Dedifferentiated amniotic fluid mesenchymal stem cell (primary cell): ENCODE measurements around the gene GOLGA1.
"Not testable (repeated sequence)": the region's sequence is repeated elsewhere in the genome, so short reads cannot be mapped to it uniquely, and the experiment has no call there.

Source experiments
- DNase-seq: peaks from one replicate; pipeline ENCODE4 v3.0.0-alpha.2; 2016; ENCODE audit errors: extremely low spot score

Gene GOLGA1

GRCh38 chr9:124939944-124940343 is 939 bp downstream of the GOLGA1 start:
- no peak for DNase-seq

- DNase-seq, result no peak
Observed at GRCh38 chr9:124934290-124934689, 6.6 kb downstream of the GOLGA1 start.

GRCh38 chr9:124932333-124932732 is 8.6 kb downstream of the GOLGA1 start:
- no peak for DNase-seq

- no peak for DNase-seq
Observed at GRCh38 chr9:124929464-124929863, 11.4 kb downstream of the GOLGA1 start.

GRCh38 chr9:124928116-124928515 is 12.8 kb downstream of the GOLGA1 start:
- no peak for DNase-seq

DNA sequence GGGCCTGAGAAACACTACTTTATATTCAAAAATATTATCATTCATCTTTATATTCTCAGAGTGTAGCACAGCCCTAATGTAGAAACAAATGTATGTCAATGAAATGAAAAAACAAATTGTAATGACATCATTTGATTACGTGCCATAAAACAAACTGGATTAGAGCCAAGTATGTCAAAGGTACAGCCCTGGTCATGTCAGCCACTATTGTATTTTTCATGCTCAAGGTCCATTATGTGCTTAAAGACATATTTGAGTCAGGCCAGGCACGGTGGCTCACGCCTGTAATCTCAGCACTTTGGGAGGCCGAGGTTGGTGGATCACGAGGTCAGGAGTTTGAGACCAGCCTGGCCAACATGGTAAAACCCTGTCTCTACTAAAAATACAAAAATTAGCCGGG is 20.5 kb downstream of the GOLGA1 start:
- not testable (repeated sequence) for DNase-seq

GRCh38 chr9:124914753-124915405 is 26.0 kb downstream of the GOLGA1 start:
- no peak for DNase-seq

DNA sequence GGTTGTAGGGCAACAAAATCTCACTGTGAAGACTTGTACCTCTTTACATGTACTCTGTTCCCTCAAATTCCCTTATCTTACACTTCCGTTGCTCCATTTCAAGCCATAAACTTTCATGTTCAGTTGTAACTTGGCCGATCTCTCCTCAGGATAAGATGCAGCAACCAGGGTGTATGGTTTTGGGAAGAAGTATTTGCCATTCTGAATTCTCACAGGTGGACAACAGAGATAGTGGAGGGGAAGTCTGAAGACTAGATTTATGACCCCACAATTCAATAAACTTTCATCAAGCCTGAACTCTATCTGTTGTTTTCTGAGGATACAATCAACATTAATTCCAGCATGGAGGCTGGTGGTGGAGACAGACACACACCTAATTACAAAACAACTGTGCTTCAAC is 27.5 kb downstream of the GOLGA1 start:
- no peak for DNase-seq

DNA sequence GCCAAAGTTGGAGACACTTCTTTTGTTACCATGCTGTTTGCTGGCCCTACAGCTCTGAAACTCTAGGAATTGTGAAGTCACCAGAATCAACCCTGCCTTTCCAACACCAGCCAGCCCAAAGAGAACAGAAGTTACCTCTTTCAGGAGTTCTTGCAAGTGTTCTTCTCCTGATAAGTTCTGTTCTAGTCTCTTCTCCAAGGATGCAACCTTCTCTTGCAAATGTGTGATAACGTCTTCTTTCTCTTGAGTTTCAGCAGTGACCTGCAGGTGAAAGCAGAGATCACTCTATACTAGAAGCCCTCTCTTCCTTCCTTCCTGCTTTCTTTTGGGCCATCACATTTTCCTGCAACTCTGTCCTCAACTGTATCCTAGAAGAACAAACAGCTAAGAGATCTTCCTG is 29.1 kb downstream of the GOLGA1 start:
- no peak for DNase-seq

- no peak for DNase-seq
Observed at GRCh38 chr9:124908098-124908497, 32.8 kb downstream of the GOLGA1 start.

DNA sequence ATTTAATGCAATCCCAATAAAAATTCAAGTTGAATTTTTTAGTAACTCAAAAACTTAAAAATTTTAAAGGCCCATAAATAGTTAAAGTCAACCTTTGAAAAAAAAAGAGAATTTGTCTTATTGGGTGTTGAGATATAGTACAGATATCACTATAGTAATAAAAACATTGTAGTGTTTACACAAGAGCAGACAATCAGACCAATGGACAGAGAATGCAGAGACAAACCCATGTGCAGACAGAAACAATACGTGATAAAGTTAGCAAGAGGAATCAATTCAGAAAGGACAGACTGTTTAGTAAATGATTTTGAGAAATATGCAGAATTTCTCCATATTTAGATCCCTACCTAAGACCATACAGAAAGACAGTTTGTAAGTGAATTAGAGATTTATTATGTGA is 33.9 kb downstream of the GOLGA1 start:
- no peak for DNase-seq

DNA sequence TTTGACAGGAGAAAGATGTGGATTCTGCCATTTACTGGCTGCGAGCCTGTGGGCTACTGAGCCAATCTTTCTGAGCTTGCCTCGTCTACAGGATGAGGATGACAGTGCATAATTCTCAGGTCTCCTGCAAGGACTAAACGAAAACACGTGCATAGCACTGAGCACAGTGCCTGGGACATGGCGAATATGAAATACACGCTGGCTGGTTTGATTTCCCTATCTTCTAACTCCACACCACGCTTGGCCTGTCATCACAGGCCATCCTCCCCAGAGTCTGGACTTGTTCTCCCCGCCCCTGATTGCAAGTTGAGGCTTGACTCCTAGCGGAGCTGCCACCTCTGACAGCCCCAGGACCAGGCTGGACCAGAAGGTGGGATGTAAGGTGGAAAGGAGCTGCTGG is 41.0 kb downstream of the GOLGA1 start:
- DNase-seq, result no peak

- DNase-seq, result no peak
Observed at GRCh38 chr9:124897570-124898460, 43.1 kb downstream of the GOLGA1 start.

DNA sequence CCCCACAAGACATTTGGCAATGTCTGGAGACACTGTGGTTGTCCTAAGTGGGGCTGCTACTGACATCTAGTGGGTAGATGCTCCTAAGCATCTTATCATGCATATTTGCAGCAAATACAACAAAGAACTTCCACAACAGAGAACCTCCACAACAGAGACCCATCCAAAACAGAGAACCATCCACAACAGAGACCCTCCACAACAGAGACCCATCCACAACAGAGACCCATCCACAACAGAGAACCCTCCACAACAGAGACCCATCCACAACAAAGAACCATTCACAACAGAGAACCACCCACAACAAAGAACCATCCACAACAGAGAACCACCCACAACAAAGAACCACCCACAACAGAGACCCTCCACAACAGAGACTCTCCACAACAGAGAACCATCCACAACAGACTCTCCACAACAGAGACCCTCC is 46.1 kb downstream of the GOLGA1 start:
- no peak for DNase-seq

DNA sequence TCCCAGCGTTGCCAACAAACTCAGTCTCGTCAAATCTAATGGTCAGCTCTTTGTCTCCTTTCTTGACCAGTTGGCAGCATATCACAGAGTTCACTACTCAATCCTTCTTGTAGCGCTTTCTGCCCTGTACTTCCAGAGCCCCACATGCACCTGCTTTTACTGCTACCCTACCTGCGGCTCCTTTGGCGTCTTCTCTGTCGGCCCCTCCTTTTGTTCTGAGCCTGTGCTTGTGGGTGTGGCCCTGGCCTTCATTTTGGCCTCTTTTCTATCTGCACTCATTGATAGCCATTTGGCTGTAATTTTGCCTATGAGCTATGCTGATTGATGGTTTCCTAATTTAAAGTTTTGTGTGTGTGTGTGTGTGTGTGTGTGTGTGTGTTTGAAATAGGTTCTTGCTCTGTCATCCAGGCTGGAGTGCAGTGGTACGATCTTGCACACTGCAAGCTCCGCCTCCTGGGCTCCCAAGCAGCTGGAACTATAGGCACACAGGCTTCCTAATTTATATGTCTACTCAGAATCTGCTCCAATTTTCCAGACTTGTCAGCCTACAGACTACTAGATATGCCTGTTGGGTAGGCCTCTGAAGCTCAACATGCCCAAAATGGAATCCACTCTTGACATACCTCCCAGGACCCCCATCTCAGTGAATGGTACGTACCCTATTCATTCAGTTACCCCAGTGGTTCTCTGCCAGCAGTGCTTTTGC is 46.7 kb downstream of the GOLGA1 start:
- DNase-seq, result no peak

DNA sequence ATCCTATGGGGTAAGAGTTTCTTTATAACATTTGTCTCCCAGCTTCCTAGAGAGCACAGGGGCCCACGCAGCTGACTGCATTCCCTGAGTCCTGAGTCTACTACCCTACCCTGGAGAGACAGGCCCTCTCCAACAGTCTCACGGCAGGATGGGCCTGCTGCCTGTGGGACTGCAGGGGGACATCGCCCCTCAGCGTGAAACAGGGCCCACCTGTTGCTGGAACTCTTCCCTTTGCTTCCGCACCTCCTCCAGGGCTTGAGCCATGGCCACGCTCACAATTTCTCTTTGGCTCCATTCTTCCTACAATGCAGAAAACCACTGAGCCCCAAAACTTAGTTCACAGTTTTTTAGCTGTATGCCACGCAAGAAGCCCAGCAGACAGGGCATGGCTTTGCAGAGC is 50.7 kb downstream of the GOLGA1 start:
- DNase-seq, result no peak

- no peak for DNase-seq
Observed at GRCh38 chr9:124889006-124889405, 51.9 kb downstream of the GOLGA1 start.

GRCh38 chr9:124887832-124888231 is 53.1 kb downstream of the GOLGA1 start:
- no peak for DNase-seq

- no peak for DNase-seq
Observed at GRCh38 chr9:124886866-124887492, 53.9 kb downstream of the GOLGA1 start.

- no peak for DNase-seq
Observed at GRCh38 chr9:124886461-124886860, 54.4 kb downstream of the GOLGA1 start.

- no peak for DNase-seq
Observed at GRCh38 chr9:124885551-124885950, 55.3 kb downstream of the GOLGA1 start.

DNA sequence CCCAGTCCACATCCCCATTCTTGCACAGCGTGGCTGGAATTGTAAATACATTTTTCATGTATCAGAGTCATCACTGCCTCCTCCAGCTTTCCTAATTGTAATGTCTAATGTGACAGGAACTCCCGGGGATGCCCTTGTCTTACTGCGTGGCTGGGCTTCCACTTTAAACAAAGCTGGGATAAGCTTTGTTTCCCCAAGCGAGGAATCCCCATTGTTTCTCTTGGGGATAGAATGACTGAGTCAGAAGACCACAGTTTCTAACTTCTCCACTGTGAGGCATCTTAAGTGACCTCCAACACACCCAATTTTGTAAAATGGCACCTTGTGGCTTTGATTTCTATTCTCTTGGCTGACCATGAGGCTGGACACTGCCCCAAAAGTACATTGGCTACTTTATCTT is 56.5 kb downstream of the GOLGA1 start:
- DNase-seq, result no peak
